ENCODE measurements around the gene UPK3B.
"Not testable (repeated sequence)": the region's sequence is repeated elsewhere in the genome, so short reads cannot be mapped to it uniquely, and the experiment has no call there.

Gene UPK3B

GRCh38 chr7:76492139-76492538, 18.2 kb upstream of the UPK3B start:
- not testable (repeated sequence) for DNase-seq (ENCODE audit: low read depth)

- not testable (repeated sequence) for DNase-seq (ENCODE audit: low read depth)
Observed at GRCh38 chr7:76495717-76496116, 14.6 kb upstream of the UPK3B start.

GRCh38 chr7:76497918-76498582, 12.3 kb upstream of the UPK3B start:
- DNase-seq (ENCODE audit: low read depth): not testable (repeated sequence)

- not testable (repeated sequence) for DNase-seq (ENCODE audit: low read depth)
Observed at GRCh38 chr7:76498583-76499200, 11.7 kb upstream of the UPK3B start.

- not testable (repeated sequence) for DNase-seq (ENCODE audit: low read depth)
Observed at GRCh38 chr7:76499201-76499923, 11.0 kb upstream of the UPK3B start.

GRCh38 chr7:76499924-76500241, 10.5 kb upstream of the UPK3B start:
- DNase-seq (ENCODE audit: low read depth): not testable (repeated sequence)

- DNase-seq (ENCODE audit: low read depth): not testable (repeated sequence)
Observed at GRCh38 chr7:76502224-76502623, 8.1 kb upstream of the UPK3B start.

GRCh38 chr7:76502836-76503235, 7.5 kb upstream of the UPK3B start:
- not testable (repeated sequence) for DNase-seq (ENCODE audit: low read depth)

- not testable (repeated sequence) for DNase-seq (ENCODE audit: low read depth)
Observed at GRCh38 chr7:76503244-76503643, 7.1 kb upstream of the UPK3B start.

GRCh38 chr7:76504351-76505167, 5.8 kb upstream of the UPK3B start:
- not testable (repeated sequence) for DNase-seq (ENCODE audit: low read depth)

GRCh38 chr7:76505168-76506080, 4.9 kb upstream of the UPK3B start:
- DNase-seq (ENCODE audit: low read depth): no peak

- no peak for DNase-seq (ENCODE audit: low read depth)
Observed at GRCh38 chr7:76506081-76506440, 4.3 kb upstream of the UPK3B start.

GRCh38 chr7:76506643-76507042, 3.7 kb upstream of the UPK3B start:
- DNase-seq (ENCODE audit: low read depth): not testable (repeated sequence)

GRCh38 chr7:76507723-76508406, 2.5 kb upstream of the UPK3B start:
- no peak for DNase-seq (ENCODE audit: low read depth)

- not testable (repeated sequence) for DNase-seq (ENCODE audit: low read depth)
Observed at GRCh38 chr7:76511200-76511910, 1.0 kb downstream of the UPK3B start.

- DNase-seq (ENCODE audit: low read depth): not testable (repeated sequence)
Observed at GRCh38 chr7:76511911-76512885, 1.8 kb downstream of the UPK3B start.

- peak; percentile 21 for DNase-seq (ENCODE audit: low read depth)
Observed at GRCh38 chr7:76512941-76513816, 2.8 kb downstream of the UPK3B start.

Measured in EH (cell line).